WTC11 (cell line): ENCODE measurements around the gene MPZ. TPM values are rescaled to one million over a fixed set of nuclear protein-coding genes. Genes with fewer than 3 reads are reported as not detected.

ENCODE experiments used
- ATAC-seq: fragments of 200-7000 bp; cut with Tn5 transposase; 2 replicates; pipeline ENCODE4 v1.10.0; 2021; ENCODE audit warnings: mild to moderate bottlenecking, moderate library complexity
- CTCF ChIA-PET: fragments of 300-600 bp; sonication (Branson Sonifier 250); formaldehyde crosslinking; loops from one replicate; lab custom pipeline; 2021; ENCODE audit warnings: antibody characterized with exemption; lab: Charles Lee
- POLR2A ChIA-PET: fragments of 350-600 bp; sonication (Branson Sonifier 250); formaldehyde crosslinking; loops from one replicate; lab custom pipeline; 2021; ENCODE audit warnings: antibody characterized with exemption; lab: Charles Lee
- DNase-seq: peaks from one replicate; pipeline ENCODE4 v3.0.0; 2021; ENCODE audit warnings: low spot score
- H3K27ac Mint-ChIP-seq: 2 replicates; pipeline ENCODE4 v1.8.0; 2021; ENCODE audit warnings: mixed read lengths
- H3K27me3 Mint-ChIP-seq: 2 replicates; pipeline ENCODE4 v1.8.0; 2021; ENCODE audit warnings: low read depth, mild to moderate bottlenecking, moderate library complexity, mixed read lengths
- H3K36me3 Mint-ChIP-seq: 2 replicates; pipeline ENCODE4 v1.8.0; 2021; ENCODE audit warnings: mixed read lengths
- H3K4me1 Mint-ChIP-seq: 2 replicates; pipeline ENCODE4 v1.8.0; 2022; ENCODE audit warnings: mixed read lengths
- H3K4me3 Mint-ChIP-seq: 2 replicates; pipeline ENCODE4 v1.8.0; 2021; ENCODE audit warnings: mild to moderate bottlenecking, moderate library complexity, mixed read lengths
- H3K9me3 Mint-ChIP-seq: 2 replicates; pipeline ENCODE4 v1.8.0; 2021; ENCODE audit warnings: mixed read lengths
- ELF4 ChIP-seq: sonication (generic); formaldehyde crosslinking; IDR thresholded peaks from 2 replicates; pipeline ENCODE4 v1.8.1; 2022; ENCODE audit warnings: low read depth, mild to moderate bottlenecking, moderate library complexity, missing genetic modification reagents
- ETV6 ChIP-seq: sonication (generic); formaldehyde crosslinking; IDR thresholded peaks from 2 replicates; pipeline ENCODE4 v1.8.1; 2022; ENCODE audit warnings: mild to moderate bottlenecking, missing genetic modification reagents
- FOXJ3 ChIP-seq: sonication (generic); formaldehyde crosslinking; IDR thresholded peaks from 2 replicates; pipeline ENCODE4 v1.9.0; 2021; ENCODE audit warnings: missing genetic modification reagents, mild to moderate bottlenecking, borderline replicate concordance
- GABPB1 ChIP-seq: sonication (generic); formaldehyde crosslinking; IDR thresholded peaks from 2 replicates; pipeline ENCODE4 v1.8.1; 2023; ENCODE audit warnings: mild to moderate bottlenecking, missing genetic modification reagents
- GTF2I ChIP-seq: fragments of 250-450 bp; sonication (Bioruptor Pico); conservative IDR thresholded peaks from 2 replicates; pipeline ENCODE4 v1.4.0; 2021; ENCODE audit warnings: mild to moderate bottlenecking
- HMGA2 ChIP-seq: fragments of 250-450 bp; sonication (Bioruptor Pico); IDR thresholded peaks from 2 replicates; pipeline ENCODE4 v1.4.0; 2021; ENCODE audit warnings: mild to moderate bottlenecking, moderate library complexity
- JAZF1 ChIP-seq: fragments of 250-450 bp; sonication (Bioruptor Pico); IDR thresholded peaks from 2 replicates; pipeline ENCODE4 v1.9.0; 2021; ENCODE audit warnings: moderate library complexity, mild to moderate bottlenecking, inconsistent platforms
- KAT7 ChIP-seq: sonication (generic); formaldehyde crosslinking; IDR thresholded peaks from 2 replicates; pipeline ENCODE4 v1.8.1; 2023; ENCODE audit warnings: missing genetic modification reagents, mild to moderate bottlenecking, borderline replicate concordance
- RELA ChIP-seq: sonication (generic); formaldehyde crosslinking; IDR thresholded peaks from 2 replicates; pipeline ENCODE4 v1.8.1; 2022; ENCODE audit warnings: missing genetic modification reagents, mild to moderate bottlenecking, borderline replicate concordance
- SP1 ChIP-seq: sonication (generic); formaldehyde crosslinking; conservative IDR thresholded peaks from 2 replicates; pipeline ENCODE4 v1.8.1; 2022; ENCODE audit warnings: missing genetic modification reagents
- ZNF219 ChIP-seq: sonication (generic); formaldehyde crosslinking; IDR thresholded peaks from 2 replicates; pipeline ENCODE4 v1.8.0; 2023; ENCODE audit warnings: missing genetic modification reagents, mild to moderate bottlenecking, borderline replicate concordance
- ZNF317 ChIP-seq: sonication (generic); formaldehyde crosslinking; IDR thresholded peaks from 2 replicates; pipeline ENCODE4 v1.8.1; 2023; ENCODE audit warnings: low read depth, mild to moderate bottlenecking, moderate library complexity, missing genetic modification reagents, borderline replicate concordance
- ZNF423 ChIP-seq: fragments of 250-450 bp; sonication (Bioruptor Pico); IDR thresholded peaks from 2 replicates; pipeline ENCODE4 v2.1.2; 2022; ENCODE audit warnings: mild to moderate bottlenecking, moderate library complexity
- ZNF671 ChIP-seq: fragments of 250-450 bp; sonication (Bioruptor Pico); IDR thresholded peaks from 2 replicates; pipeline ENCODE4 v1.8.0; 2021; ENCODE audit warnings: mild to moderate bottlenecking
- total RNA-seq: library from RNA; stranded (reverse); gene quantifications from 3 replicates; pipeline ENCODE4 v1.2.3, GENCODE V29; 2021
- TF ChIP-seq, protein P1 (sequence below): sonication (generic); formaldehyde crosslinking; IDR thresholded peaks from 2 replicates; pipeline ENCODE4 v1.8.1; 2023; ENCODE audit warnings: mild to moderate bottlenecking, missing genetic modification reagents
- TF ChIP-seq, protein P2 (sequence below): fragments of 250-450 bp; sonication (Bioruptor Pico); IDR thresholded peaks from 2 replicates; pipeline ENCODE4 v1.8.0; 2021; ENCODE audit warnings: mild to moderate bottlenecking
- TF ChIP-seq, protein P3 (sequence below): sonication (generic); formaldehyde crosslinking; IDR thresholded peaks from 2 replicates; pipeline ENCODE4 v1.8.0; 2023; ENCODE audit warnings: missing genetic modification reagents
- TF ChIP-seq, protein P4 (sequence below): sonication (generic); formaldehyde crosslinking; IDR thresholded peaks from 2 replicates; pipeline ENCODE4 v1.8.1; 2023; ENCODE audit warnings: mild to moderate bottlenecking, missing genetic modification reagents, borderline replicate concordance
- TF ChIP-seq, protein P5 (sequence below): sonication (generic); formaldehyde crosslinking; IDR thresholded peaks from 2 replicates; pipeline ENCODE4 v1.8.0; 2022; ENCODE audit warnings: mild to moderate bottlenecking, missing genetic modification reagents
- TF ChIP-seq, protein P6 (sequence below): fragments of 200-600 bp; IDR thresholded peaks from 2 replicates; pipeline ENCODE4 v1.8.0; 2022; ENCODE audit warnings: antibody characterized with exemption

MPZ gene
- total RNA-seq, 1 experiment from 2014 or later = 5.2 TPM

DNA sequence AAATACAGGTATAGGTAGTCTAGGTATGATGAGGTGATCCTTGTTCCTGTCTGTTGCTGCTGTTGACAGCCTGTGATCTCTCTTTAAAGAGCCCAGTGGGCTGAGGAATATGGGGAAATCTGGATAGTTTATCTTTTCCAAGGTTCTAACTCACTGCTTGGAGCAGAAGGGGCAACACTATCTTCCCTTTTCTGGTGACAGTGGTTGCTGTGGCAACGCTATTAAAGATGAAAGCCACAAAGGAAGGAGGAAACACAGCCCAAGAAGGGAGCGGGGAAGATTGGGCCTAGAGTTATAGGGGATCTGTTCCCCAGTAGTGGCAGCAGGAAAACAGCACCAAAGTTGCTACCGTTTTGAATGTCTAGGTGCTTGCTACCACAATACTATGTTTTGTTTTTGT, 42.4 kb downstream of the MPZ start:
- ATAC-seq (peak; percentile 32; the same call in 1 of the 2 replicates), DNase-seq (no peak)
- H3K9me3 Mint-ChIP-seq = no peaks in the 10 kb centered on the region
- H3K36me3 Mint-ChIP-seq = no peaks in the 10 kb centered on the region
- ChIA-PET POLR2A (no interaction called here), CTCF (interaction anchor here (0.7 to 3.3 kb wide), 3 partner anchors 39 to 90 kb away, joined by 3 to 18 read pairs (median 7); partner anchors contain the start of gene TOMM40L)
- TF ChIP-seq, protein P1, sequence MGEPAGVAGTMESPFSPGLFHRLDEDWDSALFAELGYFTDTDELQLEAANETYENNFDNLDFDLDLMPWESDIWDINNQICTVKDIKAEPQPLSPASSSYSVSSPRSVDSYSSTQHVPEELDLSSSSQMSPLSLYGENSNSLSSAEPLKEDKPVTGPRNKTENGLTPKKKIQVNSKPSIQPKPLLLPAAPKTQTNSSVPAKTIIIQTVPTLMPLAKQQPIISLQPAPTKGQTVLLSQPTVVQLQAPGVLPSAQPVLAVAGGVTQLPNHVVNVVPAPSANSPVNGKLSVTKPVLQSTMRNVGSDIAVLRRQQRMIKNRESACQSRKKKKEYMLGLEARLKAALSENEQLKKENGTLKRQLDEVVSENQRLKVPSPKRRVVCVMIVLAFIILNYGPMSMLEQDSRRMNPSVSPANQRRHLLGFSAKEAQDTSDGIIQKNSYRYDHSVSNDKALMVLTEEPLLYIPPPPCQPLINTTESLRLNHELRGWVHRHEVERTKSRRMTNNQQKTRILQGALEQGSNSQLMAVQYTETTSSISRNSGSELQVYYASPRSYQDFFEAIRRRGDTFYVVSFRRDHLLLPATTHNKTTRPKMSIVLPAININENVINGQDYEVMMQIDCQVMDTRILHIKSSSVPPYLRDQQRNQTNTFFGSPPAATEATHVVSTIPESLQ (CRISPR knock-in tag) = no peak
- TF ChIP-seq ELF4 = no peak
- TF ChIP-seq ZNF423 (CRISPR knock-in tag) = no peak
- no peak for TF ChIP-seq KAT7 (CRISPR knock-in tag)
- TF ChIP-seq, protein P2, sequence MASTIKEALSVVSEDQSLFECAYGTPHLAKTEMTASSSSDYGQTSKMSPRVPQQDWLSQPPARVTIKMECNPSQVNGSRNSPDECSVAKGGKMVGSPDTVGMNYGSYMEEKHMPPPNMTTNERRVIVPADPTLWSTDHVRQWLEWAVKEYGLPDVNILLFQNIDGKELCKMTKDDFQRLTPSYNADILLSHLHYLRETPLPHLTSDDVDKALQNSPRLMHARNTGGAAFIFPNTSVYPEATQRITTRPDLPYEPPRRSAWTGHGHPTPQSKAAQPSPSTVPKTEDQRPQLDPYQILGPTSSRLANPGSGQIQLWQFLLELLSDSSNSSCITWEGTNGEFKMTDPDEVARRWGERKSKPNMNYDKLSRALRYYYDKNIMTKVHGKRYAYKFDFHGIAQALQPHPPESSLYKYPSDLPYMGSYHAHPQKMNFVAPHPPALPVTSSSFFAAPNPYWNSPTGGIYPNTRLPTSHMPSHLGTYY (CRISPR knock-in tag) = no peak
- no peak for TF ChIP-seq ZNF317 (CRISPR knock-in tag)
- TF ChIP-seq, protein P3, sequence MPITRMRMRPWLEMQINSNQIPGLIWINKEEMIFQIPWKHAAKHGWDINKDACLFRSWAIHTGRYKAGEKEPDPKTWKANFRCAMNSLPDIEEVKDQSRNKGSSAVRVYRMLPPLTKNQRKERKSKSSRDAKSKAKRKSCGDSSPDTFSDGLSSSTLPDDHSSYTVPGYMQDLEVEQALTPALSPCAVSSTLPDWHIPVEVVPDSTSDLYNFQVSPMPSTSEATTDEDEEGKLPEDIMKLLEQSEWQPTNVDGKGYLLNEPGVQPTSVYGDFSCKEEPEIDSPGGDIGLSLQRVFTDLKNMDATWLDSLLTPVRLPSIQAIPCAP (CRISPR knock-in tag) = no peak
- no peak for TF ChIP-seq JAZF1
- TF ChIP-seq, protein P4, sequence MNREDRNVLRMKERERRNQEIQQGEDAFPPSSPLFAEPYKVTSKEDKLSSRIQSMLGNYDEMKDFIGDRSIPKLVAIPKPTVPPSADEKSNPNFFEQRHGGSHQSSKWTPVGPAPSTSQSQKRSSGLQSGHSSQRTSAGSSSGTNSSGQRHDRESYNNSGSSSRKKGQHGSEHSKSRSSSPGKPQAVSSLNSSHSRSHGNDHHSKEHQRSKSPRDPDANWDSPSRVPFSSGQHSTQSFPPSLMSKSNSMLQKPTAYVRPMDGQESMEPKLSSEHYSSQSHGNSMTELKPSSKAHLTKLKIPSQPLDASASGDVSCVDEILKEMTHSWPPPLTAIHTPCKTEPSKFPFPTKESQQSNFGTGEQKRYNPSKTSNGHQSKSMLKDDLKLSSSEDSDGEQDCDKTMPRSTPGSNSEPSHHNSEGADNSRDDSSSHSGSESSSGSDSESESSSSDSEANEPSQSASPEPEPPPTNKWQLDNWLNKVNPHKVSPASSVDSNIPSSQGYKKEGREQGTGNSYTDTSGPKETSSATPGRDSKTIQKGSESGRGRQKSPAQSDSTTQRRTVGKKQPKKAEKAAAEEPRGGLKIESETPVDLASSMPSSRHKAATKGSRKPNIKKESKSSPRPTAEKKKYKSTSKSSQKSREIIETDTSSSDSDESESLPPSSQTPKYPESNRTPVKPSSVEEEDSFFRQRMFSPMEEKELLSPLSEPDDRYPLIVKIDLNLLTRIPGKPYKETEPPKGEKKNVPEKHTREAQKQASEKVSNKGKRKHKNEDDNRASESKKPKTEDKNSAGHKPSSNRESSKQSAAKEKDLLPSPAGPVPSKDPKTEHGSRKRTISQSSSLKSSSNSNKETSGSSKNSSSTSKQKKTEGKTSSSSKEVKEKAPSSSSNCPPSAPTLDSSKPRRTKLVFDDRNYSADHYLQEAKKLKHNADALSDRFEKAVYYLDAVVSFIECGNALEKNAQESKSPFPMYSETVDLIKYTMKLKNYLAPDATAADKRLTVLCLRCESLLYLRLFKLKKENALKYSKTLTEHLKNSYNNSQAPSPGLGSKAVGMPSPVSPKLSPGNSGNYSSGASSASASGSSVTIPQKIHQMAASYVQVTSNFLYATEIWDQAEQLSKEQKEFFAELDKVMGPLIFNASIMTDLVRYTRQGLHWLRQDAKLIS (CRISPR knock-in tag) = no peak
- TF ChIP-seq ETV6 = no peak
- no peak for TF ChIP-seq HMGA2 (CRISPR knock-in tag)
- no peak for TF ChIP-seq ZNF219 (CRISPR knock-in tag)
- no peak for TF ChIP-seq GABPB1 (CRISPR knock-in tag)
- H3K27me3 Mint-ChIP-seq = peaks cover 14% of the 10 kb centered on the region
- H3K4me3 Mint-ChIP-seq = no peak overlapping the region
- peaks cover 12% of the 10 kb centered on the region for H3K4me1 Mint-ChIP-seq
- H3K27ac Mint-ChIP-seq = peak overlapping the region; percentile 84

DNA sequence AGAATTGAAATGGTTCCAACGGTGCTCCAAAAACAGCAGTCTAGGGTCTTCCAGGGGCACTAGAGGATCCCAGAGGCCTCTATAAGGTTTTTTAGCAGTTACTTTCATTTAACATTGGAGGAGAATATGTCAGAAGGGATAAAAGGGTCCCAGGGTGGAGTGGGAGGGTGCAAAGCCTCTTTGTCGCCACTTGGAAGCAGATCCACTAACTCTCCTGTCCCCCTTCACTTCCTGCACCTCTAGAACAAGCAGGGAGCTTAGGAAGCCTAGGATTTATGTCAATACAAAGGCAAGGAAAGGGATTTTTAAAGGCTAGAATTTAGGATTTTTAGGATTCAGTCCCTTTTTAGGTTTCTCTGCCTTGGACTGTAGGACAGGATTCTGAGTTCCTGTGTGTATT, 42.9 kb downstream of the MPZ start:
- DNase-seq = no peak
- Mint-ChIP-seq H3K27ac (no peak overlapping the region), H3K27me3 (peaks cover 16% of the 10 kb centered on the region), H3K9me3 (no peaks in the 10 kb centered on the region), H3K36me3 (no peaks in the 10 kb centered on the region), H3K4me1 (peaks cover 12% of the 10 kb centered on the region), H3K4me3 (no peak overlapping the region)
- ChIA-PET POLR2A (no interaction called here), CTCF (interaction anchor here (0.7 to 3.3 kb wide), 5 partner anchors 24 to 90 kb away, joined by 3 to 18 read pairs (median 3); partner anchors contain the start of gene TOMM40L)
- TF ChIP-seq, protein P5, sequence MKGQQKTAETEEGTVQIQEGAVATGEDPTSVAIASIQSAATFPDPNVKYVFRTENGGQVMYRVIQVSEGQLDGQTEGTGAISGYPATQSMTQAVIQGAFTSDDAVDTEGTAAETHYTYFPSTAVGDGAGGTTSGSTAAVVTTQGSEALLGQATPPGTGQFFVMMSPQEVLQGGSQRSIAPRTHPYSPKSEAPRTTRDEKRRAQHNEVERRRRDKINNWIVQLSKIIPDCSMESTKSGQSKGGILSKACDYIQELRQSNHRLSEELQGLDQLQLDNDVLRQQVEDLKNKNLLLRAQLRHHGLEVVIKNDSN (CRISPR knock-in tag) = no peak
- TF ChIP-seq GTF2I (CRISPR knock-in tag) (no peak), RELA (CRISPR knock-in tag) (no peak), SP1 (no peak), ZNF671 (no peak), FOXJ3 (CRISPR knock-in tag) (no peak)
- TF ChIP-seq, protein P6, sequence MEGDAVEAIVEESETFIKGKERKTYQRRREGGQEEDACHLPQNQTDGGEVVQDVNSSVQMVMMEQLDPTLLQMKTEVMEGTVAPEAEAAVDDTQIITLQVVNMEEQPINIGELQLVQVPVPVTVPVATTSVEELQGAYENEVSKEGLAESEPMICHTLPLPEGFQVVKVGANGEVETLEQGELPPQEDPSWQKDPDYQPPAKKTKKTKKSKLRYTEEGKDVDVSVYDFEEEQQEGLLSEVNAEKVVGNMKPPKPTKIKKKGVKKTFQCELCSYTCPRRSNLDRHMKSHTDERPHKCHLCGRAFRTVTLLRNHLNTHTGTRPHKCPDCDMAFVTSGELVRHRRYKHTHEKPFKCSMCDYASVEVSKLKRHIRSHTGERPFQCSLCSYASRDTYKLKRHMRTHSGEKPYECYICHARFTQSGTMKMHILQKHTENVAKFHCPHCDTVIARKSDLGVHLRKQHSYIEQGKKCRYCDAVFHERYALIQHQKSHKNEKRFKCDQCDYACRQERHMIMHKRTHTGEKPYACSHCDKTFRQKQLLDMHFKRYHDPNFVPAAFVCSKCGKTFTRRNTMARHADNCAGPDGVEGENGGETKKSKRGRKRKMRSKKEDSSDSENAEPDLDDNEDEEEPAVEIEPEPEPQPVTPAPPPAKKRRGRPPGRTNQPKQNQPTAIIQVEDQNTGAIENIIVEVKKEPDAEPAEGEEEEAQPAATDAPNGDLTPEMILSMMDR = no peak
- peak; percentile 53 for ATAC-seq
